Activated naive CD8-positive, alpha-beta T cell treated with anti-CD3 and anti-CD28 coated beads, Interleukin-2, amount 50 U/mL, for 24 hours (primary cell): Measurements from ENCODE around the gene COL6A1.
A peak's percentile ranks its signal among the peaks of the same experiment; 100 is the strongest.

Source experiments
- ATAC-seq: fragments of 150-1000 bp; cut with Tn5 transposase; one replicate; pipeline ENCODE4 v1.10.0; 2021
- DNase-seq: peaks from one replicate; pipeline ENCODE4 v3.0.0; 2021
- H3K27ac Mint-ChIP-seq: one replicate; pipeline ENCODE4 v1.8.0; 2021; ENCODE audit warnings: mild to moderate bottlenecking, mixed read lengths
- H3K27me3 Mint-ChIP-seq: one replicate; pipeline ENCODE4 v1.8.0; 2021; ENCODE audit warnings: mixed read lengths
- H3K36me3 Mint-ChIP-seq: one replicate; pipeline ENCODE4 v1.8.0; 2021; ENCODE audit warnings: low read depth, mixed read lengths
- H3K4me1 Mint-ChIP-seq: one replicate; pipeline ENCODE4 v1.8.0; 2021; ENCODE audit warnings: mixed read lengths
- H3K4me3 Mint-ChIP-seq: one replicate; pipeline ENCODE4 v1.8.0; 2021; ENCODE audit warnings: mild to moderate bottlenecking, moderate library complexity, mixed read lengths
- H3K9me3 Mint-ChIP-seq: one replicate; pipeline ENCODE4 v1.8.0; 2021; ENCODE audit warnings: mixed read lengths

COL6A1 gene

GRCh38 chr21:45981151-45982091 is at the start of gene COL6A1:
TSS of gene COL6A1 (plus strand) at chr21:45981770. CDS start at chr21:45981851, 81 bp downstream.
- Mint-ChIP-seq H3K9me3 (no peaks in the 10 kb centered on the region), H3K4me1 (peaks cover 13% of the 10 kb centered on the region), H3K36me3 (peaks cover 4% of the 10 kb centered on the region), H3K27ac (no peak within 1 kb of the TSS), H3K4me3 (peak within 1 kb of the TSS; percentile 52), H3K27me3 (peaks cover 7% of the 10 kb centered on the region)
- ATAC-seq = peak; percentile 51
- peak; percentile 64 for DNase-seq

GRCh38 chr21:45932922-45933502 is 48.6 kb upstream of the COL6A1 start:
- H3K4me1 Mint-ChIP-seq = no peaks in the 10 kb centered on the region
- H3K27ac Mint-ChIP-seq = peak overlapping the region; percentile 6
- no peak overlapping the region for H3K4me3 Mint-ChIP-seq
- no peaks in the 10 kb centered on the region for H3K9me3 Mint-ChIP-seq
- H3K36me3 Mint-ChIP-seq = no peaks in the 10 kb centered on the region
- ATAC-seq (no peak), DNase-seq (no peak)
- H3K27me3 Mint-ChIP-seq = no peaks in the 10 kb centered on the region

- Mint-ChIP-seq H3K9me3 (no peaks in the 10 kb centered on the region), H3K27me3 (no peaks in the 10 kb centered on the region), H3K36me3 (no peaks in the 10 kb centered on the region), H3K4me3 (no peak overlapping the region), H3K4me1 (no peaks in the 10 kb centered on the region), H3K27ac (no peak overlapping the region)
- no peak for DNase-seq
- ATAC-seq = no peak
These were observed 47.5 kb upstream of the COL6A1 start for GRCh38 chr21:45934085-45934484.

- no peak for DNase-seq
- Mint-ChIP-seq H3K4me3 (no peak overlapping the region), H3K36me3 (no peaks in the 10 kb centered on the region)
These were observed 47.0 kb upstream of the COL6A1 start for GRCh38 chr21:45934554-45934953.

GRCh38 chr21:45935628-45936027 is 45.9 kb upstream of the COL6A1 start:
- Mint-ChIP-seq H3K4me1 (no peaks in the 10 kb centered on the region), H3K4me3 (no peak overlapping the region), H3K27ac (no peak overlapping the region), H3K27me3 (no peaks in the 10 kb centered on the region), H3K9me3 (no peaks in the 10 kb centered on the region), H3K36me3 (no peaks in the 10 kb centered on the region)
- DNase-seq (no peak), ATAC-seq (no peak)

More at GRCh38 chr21:45934554-45934953, 47.0 kb upstream of the COL6A1 start:
- Mint-ChIP-seq H3K4me1 (no peaks in the 10 kb centered on the region), H3K27ac (no peak overlapping the region), H3K9me3 (no peaks in the 10 kb centered on the region), H3K27me3 (no peaks in the 10 kb centered on the region)
- no peak for ATAC-seq

GRCh38 chr21:45937721-45938452 is 43.7 kb upstream of the COL6A1 start:
- no peak overlapping the region for H3K27ac Mint-ChIP-seq
- H3K4me1 Mint-ChIP-seq = no peaks in the 10 kb centered on the region
- ATAC-seq = no peak

GRCh38 chr21:45938453-45938755 is 43.2 kb upstream of the COL6A1 start:
- no peak for ATAC-seq
- Mint-ChIP-seq H3K9me3 (no peaks in the 10 kb centered on the region), H3K4me3 (no peak overlapping the region), H3K4me1 (no peaks in the 10 kb centered on the region), H3K27ac (no peak overlapping the region), H3K27me3 (no peaks in the 10 kb centered on the region), H3K36me3 (no peaks in the 10 kb centered on the region)
- no peak for DNase-seq

More at GRCh38 chr21:45937721-45938452, 43.7 kb upstream of the COL6A1 start:
- Mint-ChIP-seq H3K27me3 (no peaks in the 10 kb centered on the region), H3K36me3 (no peaks in the 10 kb centered on the region), H3K9me3 (no peaks in the 10 kb centered on the region), H3K4me3 (no peak overlapping the region)
- no peak for DNase-seq

GRCh38 chr21:45938811-45939520 is 42.6 kb upstream of the COL6A1 start:
- Mint-ChIP-seq H3K9me3 (no peaks in the 10 kb centered on the region), H3K27me3 (no peaks in the 10 kb centered on the region), H3K27ac (no peak overlapping the region), H3K4me3 (no peak overlapping the region), H3K4me1 (no peaks in the 10 kb centered on the region), H3K36me3 (no peaks in the 10 kb centered on the region)
- DNase-seq (no peak), ATAC-seq (no peak)

- Mint-ChIP-seq H3K4me3 (no peak overlapping the region), H3K27ac (no peak overlapping the region), H3K27me3 (no peaks in the 10 kb centered on the region), H3K36me3 (no peaks in the 10 kb centered on the region), H3K9me3 (no peaks in the 10 kb centered on the region), H3K4me1 (no peaks in the 10 kb centered on the region)
- ATAC-seq (no peak), DNase-seq (no peak)
These were observed 42.0 kb upstream of the COL6A1 start for GRCh38 chr21:45939521-45940045.

- no peaks in the 10 kb centered on the region for H3K36me3 Mint-ChIP-seq
- H3K27ac Mint-ChIP-seq = no peak overlapping the region
- H3K9me3 Mint-ChIP-seq = no peaks in the 10 kb centered on the region
- H3K27me3 Mint-ChIP-seq = no peaks in the 10 kb centered on the region
- no peak overlapping the region for H3K4me3 Mint-ChIP-seq
- ATAC-seq = no peak
- H3K4me1 Mint-ChIP-seq = no peaks in the 10 kb centered on the region
- DNase-seq = no peak
These were observed 41.5 kb upstream of the COL6A1 start for GRCh38 chr21:45940091-45940490.

- H3K9me3 Mint-ChIP-seq = no peaks in the 10 kb centered on the region
- H3K4me3 Mint-ChIP-seq = no peak overlapping the region
- DNase-seq (no peak), ATAC-seq (no peak)
- no peaks in the 10 kb centered on the region for H3K36me3 Mint-ChIP-seq
- no peaks in the 10 kb centered on the region for H3K4me1 Mint-ChIP-seq
- no peaks in the 10 kb centered on the region for H3K27me3 Mint-ChIP-seq
- H3K27ac Mint-ChIP-seq = no peak overlapping the region
These were observed 40.8 kb upstream of the COL6A1 start for GRCh38 chr21:45940621-45941337.

GRCh38 chr21:45941338-45941710 is 40.2 kb upstream of the COL6A1 start:
- H3K4me3 Mint-ChIP-seq = no peak overlapping the region
- H3K4me1 Mint-ChIP-seq = no peaks in the 10 kb centered on the region
- DNase-seq (no peak), ATAC-seq (no peak)
- H3K36me3 Mint-ChIP-seq = no peaks in the 10 kb centered on the region
- H3K27ac Mint-ChIP-seq = no peak overlapping the region
- no peaks in the 10 kb centered on the region for H3K27me3 Mint-ChIP-seq
- H3K9me3 Mint-ChIP-seq = no peaks in the 10 kb centered on the region

- Mint-ChIP-seq H3K27me3 (no peaks in the 10 kb centered on the region), H3K36me3 (no peaks in the 10 kb centered on the region), H3K27ac (no peak overlapping the region), H3K4me3 (no peak overlapping the region), H3K9me3 (no peaks in the 10 kb centered on the region), H3K4me1 (no peaks in the 10 kb centered on the region)
- DNase-seq (no peak), ATAC-seq (no peak)
These were observed 39.6 kb upstream of the COL6A1 start for GRCh38 chr21:45941717-45942546.
